HEK293 (cell line): ENCODE measurements around the gene DLL1.

ENCODE experiments used
- CTCF ChIP-seq: fragments of 450-650 bp; formaldehyde crosslinking; IDR thresholded peaks from 2 replicates; pipeline ENCODE4 v1.5.1; 2016; ENCODE audit warnings: missing biosample characterization, missing genetic modification characterization
- IKZF3 ChIP-seq: fragments of 450-650 bp; IDR thresholded peaks from 2 replicates; pipeline ENCODE4 v1.5.0; 2018; ENCODE audit warnings: missing biosample characterization, mild to moderate bottlenecking, missing genetic modification characterization, moderate library complexity
- MYNN ChIP-seq: fragments of 450-650 bp; formaldehyde crosslinking; IDR thresholded peaks from 2 replicates; pipeline ENCODE4 v1.5.1; 2016; ENCODE audit warnings: missing biosample characterization, missing genetic modification characterization, borderline replicate concordance
- ZBTB20 ChIP-seq: fragments of 450-650 bp; formaldehyde crosslinking; IDR thresholded peaks from 2 replicates; pipeline ENCODE4 v1.5.1; 2016; ENCODE audit warnings: missing biosample characterization, missing genetic modification characterization
- ZBTB6 ChIP-seq: fragments of 450-650 bp; formaldehyde crosslinking; IDR thresholded peaks from 2 replicates; pipeline ENCODE4 v1.5.1; 2017; ENCODE audit warnings: missing biosample characterization, missing genetic modification characterization
- ZNF121 ChIP-seq: fragments of 450-650 bp; formaldehyde crosslinking; IDR thresholded peaks from 2 replicates; pipeline ENCODE4 v1.5.1; 2016; ENCODE audit warnings: missing biosample characterization, missing genetic modification characterization
- ZNF239 ChIP-seq: fragments of 450-650 bp; formaldehyde crosslinking; IDR thresholded peaks from 2 replicates; pipeline ENCODE4 v1.5.1; 2016; ENCODE audit warnings: missing biosample characterization, missing genetic modification characterization
- ZNF571 ChIP-seq: fragments of 450-650 bp; formaldehyde crosslinking; IDR thresholded peaks from 2 replicates; pipeline ENCODE4 v1.5.0; 2017; ENCODE audit warnings: missing biosample characterization, missing genetic modification characterization

- TF ChIP-seq ZBTB6 (tag by site-specific recombination) = no peak
- no peak for TF ChIP-seq ZNF239
- TF ChIP-seq MYNN = no peak
- no peak for TF ChIP-seq CTCF (tag by site-specific recombination)
- no peak for TF ChIP-seq IKZF3
- no peak for TF ChIP-seq ZNF571
- no peak for TF ChIP-seq ZNF121 (tag by site-specific recombination)
- TF ChIP-seq ZBTB20 (tag by site-specific recombination) = no peak
Measured at GRCh38 chr6:170287371-170287876, 3.5 kb downstream of the DLL1 start.
